GM23338 (cell line): Measurements from ENCODE around the gene SLCO4A1. TPM values are rescaled to one million over a fixed set of nuclear protein-coding genes. Genes with fewer than 3 reads are reported as not detected.

Experiments used
- ATAC-seq: fragments of 200-7000 bp; cut with Tn5 transposase; 3 replicates; pipeline ENCODE4 v1.9.1; 2020
- DNase-seq: peaks from one replicate; pipeline ENCODE4 v3.0.0-alpha.2; 2015; ENCODE audit warnings: low spot score
- H2AFZ ChIP-seq: fragments of 200-600 bp; sonication (generic); 2 replicates; pipeline ENCODE4 v1.8.0; 2016; ENCODE audit warnings: antibody characterized with exemption, mild to moderate bottlenecking, moderate library complexity
- H3F3A ChIP-seq: fragments of 200-600 bp; sonication (generic); replicated peaks from 2 replicates; pipeline ENCODE4 v1.8.0; 2017; ENCODE audit warnings: antibody characterized with exemption, mixed run types, low read depth
- H3K27ac ChIP-seq: fragments of 200-600 bp; sonication (generic); 2 replicates; pipeline ENCODE4 v1.6.1; 2016; ENCODE audit warnings: low read depth
- H3K27me3 ChIP-seq: fragments of 200-600 bp; sonication (generic); 2 replicates; pipeline ENCODE4 v1.8.0; 2016; ENCODE audit warnings: mild to moderate bottlenecking, mixed run types, moderate library complexity; ENCODE audit not compliant: insufficient read depth
- H3K36me3 ChIP-seq: fragments of 200-600 bp; sonication (generic); 2 replicates; pipeline ENCODE4 v1.8.0; 2016; ENCODE audit warnings: mild to moderate bottlenecking; ENCODE audit not compliant: insufficient read depth
- H3K4me1 ChIP-seq: fragments of 200-600 bp; sonication (generic); 2 replicates; pipeline ENCODE4 v1.8.0; 2016; ENCODE audit warnings: mild to moderate bottlenecking, moderate library complexity; ENCODE audit not compliant: insufficient read depth
- H3K4me2 ChIP-seq: fragments of 200-600 bp; sonication (generic); 2 replicates; pipeline ENCODE4 v1.7.1; 2017; ENCODE audit warnings: mixed run types
- H3K4me3 ChIP-seq: fragments of 200-600 bp; sonication (generic); 2 replicates; pipeline ENCODE4 v1.6.1; 2016; ENCODE audit warnings: mixed run types
- H3K79me2 ChIP-seq: fragments of 200-600 bp; sonication (generic); replicated peaks from 2 replicates; pipeline ENCODE4 v1.8.0; 2017; ENCODE audit warnings: mild to moderate bottlenecking; ENCODE audit not compliant: insufficient read depth
- H3K9me2 ChIP-seq: fragments of 200-600 bp; sonication (generic); 2 replicates; pipeline ENCODE4 v1.8.0; 2017; ENCODE audit not compliant: insufficient read depth
- H4K20me1 ChIP-seq: fragments of 200-600 bp; sonication (generic); replicated peaks from 2 replicates; pipeline ENCODE4 v1.8.0; 2017; ENCODE audit warnings: mild to moderate bottlenecking; ENCODE audit not compliant: insufficient read depth
- H3K27ac Mint-ChIP-seq: 2 replicates; pipeline ENCODE4 v1.8.0; 2020; ENCODE audit warnings: inconsistent platforms, mild to moderate bottlenecking, moderate library complexity, mixed read lengths
- H3K27me3 Mint-ChIP-seq: 3 replicates; pipeline ENCODE4 v1.8.0; 2022; ENCODE audit warnings: low read depth, mild to moderate bottlenecking, moderate library complexity, mixed read lengths, inconsistent platforms; ENCODE audit not compliant: insufficient read depth, poor library complexity
- H3K36me3 Mint-ChIP-seq: 3 replicates; pipeline ENCODE4 v1.8.0; 2021; ENCODE audit warnings: low read depth, mild to moderate bottlenecking, inconsistent platforms, moderate library complexity, mixed read lengths
- H3K4me1 Mint-ChIP-seq: 3 replicates; pipeline ENCODE4 v1.8.0; 2020; ENCODE audit warnings: mild to moderate bottlenecking, inconsistent platforms, mixed read lengths
- H3K4me3 Mint-ChIP-seq: 3 replicates; pipeline ENCODE4 v1.8.0; 2021; ENCODE audit warnings: moderate library complexity, mild to moderate bottlenecking, inconsistent platforms, mixed read lengths
- H3K9me3 Mint-ChIP-seq: 3 replicates; pipeline ENCODE4 v1.8.0; 2020; ENCODE audit warnings: moderate library complexity, mild to moderate bottlenecking, inconsistent platforms, mixed read lengths
- CREB1 ChIP-seq: fragments of 250-450 bp; sonication (Bioruptor Pico); IDR thresholded peaks from 2 replicates; pipeline ENCODE4 v1.5.0; 2020; ENCODE audit warnings: low read depth, mild to moderate bottlenecking, moderate library complexity
- polyA plus RNA-seq: library from polyadenylated mRNA; unstranded; fragments of >200 nt; fragmentation: Nextera tagmentation; extraction: Ambion mirVana; gene quantifications from 2 replicates; pipeline ENCODE4 v1.2.1, GENCODE V29; 2016
- total RNA-seq: library from RNA; depleted of rRNA; stranded (reverse); fragments of >200 nt; shearing (Covaris generic); gene quantifications from 2 replicates; pipeline ENCODE4 v1.2.3, GENCODE V29; 2014
- TF ChIP-seq, protein P1 (sequence below): fragments of 250-450 bp; sonication (Bioruptor Pico); IDR thresholded peaks from 2 replicates; pipeline ENCODE4 v1.5.0; 2020; ENCODE audit warnings: mild to moderate bottlenecking, moderate library complexity

SLCO4A1 gene
- total and polyA plus RNA-seq, 2 experiments from 2014 or later: 28.5 to 41.6 TPM

DNA sequence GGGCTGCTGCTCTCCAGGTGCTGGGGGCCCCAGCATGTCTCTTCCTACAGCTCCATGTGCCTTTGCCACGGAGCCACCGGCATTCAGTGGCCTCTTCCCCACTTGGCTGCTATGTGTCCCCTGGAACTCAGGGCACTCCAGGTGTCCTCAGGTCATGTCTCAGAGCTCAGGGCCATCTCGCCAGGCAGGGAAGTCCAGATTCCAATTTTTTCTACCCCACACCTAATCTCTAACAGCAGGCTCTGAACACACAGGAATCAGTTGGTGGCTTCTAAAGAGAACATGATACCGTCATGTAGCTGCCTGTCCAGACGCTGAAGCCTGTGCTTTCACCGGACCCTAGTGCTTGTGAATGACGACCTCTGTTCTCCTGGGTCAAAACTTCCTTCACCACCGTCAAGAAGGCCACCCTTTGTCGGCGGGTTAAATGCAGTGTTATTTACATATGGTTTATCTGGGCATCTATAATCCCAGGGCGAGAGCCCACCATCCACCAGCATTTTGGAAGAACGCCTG is 4.2 kb upstream of the SLCO4A1 start (continued):
- TF ChIP-seq, protein P1, sequence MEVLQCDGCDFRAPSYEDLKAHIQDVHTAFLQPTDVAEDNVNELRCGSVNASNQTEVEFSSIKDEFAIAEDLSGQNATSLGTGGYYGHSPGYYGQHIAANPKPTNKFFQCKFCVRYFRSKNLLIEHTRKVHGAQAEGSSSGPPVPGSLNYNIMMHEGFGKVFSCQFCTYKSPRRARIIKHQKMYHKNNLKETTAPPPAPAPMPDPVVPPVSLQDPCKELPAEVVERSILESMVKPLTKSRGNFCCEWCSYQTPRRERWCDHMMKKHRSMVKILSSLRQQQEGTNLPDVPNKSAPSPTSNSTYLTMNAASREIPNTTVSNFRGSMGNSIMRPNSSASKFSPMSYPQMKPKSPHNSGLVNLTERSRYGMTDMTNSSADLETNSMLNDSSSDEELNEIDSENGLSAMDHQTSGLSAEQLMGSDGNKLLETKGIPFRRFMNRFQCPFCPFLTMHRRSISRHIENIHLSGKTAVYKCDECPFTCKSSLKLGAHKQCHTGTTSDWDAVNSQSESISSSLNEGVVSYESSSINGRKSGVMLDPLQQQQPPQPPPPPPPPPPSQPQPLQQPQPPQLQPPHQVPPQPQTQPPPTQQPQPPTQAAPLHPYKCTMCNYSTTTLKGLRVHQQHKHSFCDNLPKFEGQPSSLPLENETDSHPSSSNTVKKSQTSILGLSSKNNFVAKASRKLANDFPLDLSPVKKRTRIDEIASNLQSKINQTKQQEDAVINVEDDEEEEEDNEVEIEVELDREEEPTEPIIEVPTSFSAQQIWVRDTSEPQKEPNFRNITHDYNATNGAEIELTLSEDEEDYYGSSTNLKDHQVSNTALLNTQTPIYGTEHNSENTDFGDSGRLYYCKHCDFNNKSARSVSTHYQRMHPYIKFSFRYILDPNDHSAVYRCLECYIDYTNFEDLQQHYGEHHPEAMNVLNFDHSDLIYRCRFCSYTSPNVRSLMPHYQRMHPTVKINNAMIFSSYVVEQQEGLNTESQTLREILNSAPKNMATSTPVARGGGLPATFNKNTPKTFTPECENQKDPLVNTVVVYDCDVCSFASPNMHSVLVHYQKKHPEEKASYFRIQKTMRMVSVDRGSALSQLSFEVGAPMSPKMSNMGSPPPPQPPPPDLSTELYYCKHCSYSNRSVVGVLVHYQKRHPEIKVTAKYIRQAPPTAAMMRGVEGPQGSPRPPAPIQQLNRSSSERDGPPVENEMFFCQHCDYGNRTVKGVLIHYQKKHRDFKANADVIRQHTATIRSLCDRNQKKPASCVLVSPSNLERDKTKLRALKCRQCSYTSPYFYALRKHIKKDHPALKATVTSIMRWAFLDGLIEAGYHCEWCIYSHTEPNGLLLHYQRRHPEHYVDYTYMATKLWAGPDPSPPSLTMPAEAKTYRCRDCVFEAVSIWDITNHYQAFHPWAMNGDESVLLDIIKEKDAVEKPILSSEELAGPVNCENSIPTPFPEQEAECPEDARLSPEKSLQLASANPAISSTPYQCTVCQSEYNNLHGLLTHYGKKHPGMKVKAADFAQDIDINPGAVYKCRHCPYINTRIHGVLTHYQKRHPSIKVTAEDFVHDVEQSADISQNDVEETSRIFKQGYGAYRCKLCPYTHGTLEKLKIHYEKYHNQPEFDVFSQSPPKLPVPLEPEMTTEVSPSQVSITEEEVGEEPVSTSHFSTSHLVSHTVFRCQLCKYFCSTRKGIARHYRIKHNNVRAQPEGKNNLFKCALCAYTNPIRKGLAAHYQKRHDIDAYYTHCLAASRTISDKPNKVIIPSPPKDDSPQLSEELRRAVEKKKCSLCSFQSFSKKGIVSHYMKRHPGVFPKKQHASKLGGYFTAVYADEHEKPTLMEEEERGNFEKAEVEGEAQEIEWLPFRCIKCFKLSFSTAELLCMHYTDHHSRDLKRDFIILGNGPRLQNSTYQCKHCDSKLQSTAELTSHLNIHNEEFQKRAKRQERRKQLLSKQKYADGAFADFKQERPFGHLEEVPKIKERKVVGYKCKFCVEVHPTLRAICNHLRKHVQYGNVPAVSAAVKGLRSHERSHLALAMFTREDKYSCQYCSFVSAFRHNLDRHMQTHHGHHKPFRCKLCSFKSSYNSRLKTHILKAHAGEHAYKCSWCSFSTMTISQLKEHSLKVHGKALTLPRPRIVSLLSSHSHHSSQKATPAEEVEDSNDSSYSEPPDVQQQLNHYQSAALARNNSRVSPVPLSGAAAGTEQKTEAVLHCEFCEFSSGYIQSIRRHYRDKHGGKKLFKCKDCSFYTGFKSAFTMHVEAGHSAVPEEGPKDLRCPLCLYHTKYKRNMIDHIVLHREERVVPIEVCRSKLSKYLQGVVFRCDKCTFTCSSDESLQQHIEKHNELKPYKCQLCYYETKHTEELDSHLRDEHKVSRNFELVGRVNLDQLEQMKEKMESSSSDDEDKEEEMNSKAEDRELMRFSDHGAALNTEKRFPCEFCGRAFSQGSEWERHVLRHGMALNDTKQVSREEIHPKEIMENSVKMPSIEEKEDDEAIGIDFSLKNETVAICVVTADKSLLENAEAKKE (CRISPR knock-in tag): no peak

DNA sequence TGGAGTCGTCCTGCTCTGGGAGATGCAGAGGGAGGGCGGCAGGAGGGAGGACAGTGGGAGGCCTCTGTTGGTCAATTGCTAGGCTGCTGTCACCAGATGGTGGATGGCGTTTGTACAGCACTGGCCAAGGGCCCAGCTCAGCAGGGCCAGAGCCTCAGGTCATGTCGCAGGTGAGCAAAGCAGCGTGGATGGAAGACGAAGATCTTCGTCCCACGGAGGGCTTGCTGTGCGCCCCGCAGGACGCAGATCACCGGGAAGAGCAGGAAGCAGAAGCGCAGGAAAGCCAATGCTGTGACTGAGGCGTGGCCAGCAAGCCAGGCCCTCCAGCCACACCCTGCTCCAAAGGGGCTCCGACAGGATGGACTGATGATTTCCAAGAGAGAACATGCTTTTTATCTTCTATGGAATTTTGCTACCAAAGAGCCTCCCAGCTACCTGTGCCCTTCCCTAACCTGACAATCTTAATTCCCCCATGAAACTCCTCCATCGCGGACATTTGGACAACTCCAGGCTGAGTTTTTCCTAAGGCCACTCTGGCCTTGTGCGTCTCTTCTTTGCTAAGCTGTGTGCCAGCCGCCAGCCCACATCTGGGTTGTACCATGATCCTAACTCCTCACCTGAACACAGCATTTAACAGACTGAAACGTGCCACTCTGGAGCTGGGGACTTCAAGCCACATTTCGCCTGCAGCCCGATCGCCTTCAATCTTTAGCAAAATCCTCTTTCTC is 3.5 kb upstream of the SLCO4A1 start:
- Histone ChIP-seq H3K9me2 (no peaks in the 10 kb centered on the region), H4K20me1 (0 out of 2 replicates have a peak, but pooled peaks cover 2% of the 10 kb centered on the region), H3K27ac (no peak overlapping the region), H3K36me3 (no peaks in the 10 kb centered on the region), H3K79me2 (peaks cover 8% of the 10 kb centered on the region), H2AFZ (no peak overlapping the region), H3K4me3 (no peak overlapping the region), H3K4me1 (peaks cover 14% of the 10 kb centered on the region; the same call in 1 of the 2 replicates), H3F3A (peaks cover 5% of the 10 kb centered on the region; the same call in 1 of the 2 replicates), H3K27me3 (peaks cover 33% of the 10 kb centered on the region), H3K4me2 (no peak overlapping the region)
- no peak overlapping the region; the same call in 2 of the 3 replicates for H3K4me3 Mint-ChIP-seq
- H3K9me3 Mint-ChIP-seq: no peaks in the 10 kb centered on the region
- ATAC-seq: no peak
- no peak for DNase-seq
- peaks cover 31% of the 10 kb centered on the region for H3K27me3 Mint-ChIP-seq
- no peaks in the 10 kb centered on the region; the same call in 2 of the 3 replicates for H3K36me3 Mint-ChIP-seq
- TF ChIP-seq CREB1 (CRISPR knock-in tag): no peak
- peaks cover 19% of the 10 kb centered on the region for H3K4me1 Mint-ChIP-seq
- no peak overlapping the region for H3K27ac Mint-ChIP-seq
